PC-3 (cell line): ENCODE results near the gene TTC12.

Source experiments
- EZH2 ChIP-seq: fragments of 300-600 bp; sonication (generic); IDR thresholded peaks from one replicate; pipeline ENCODE4 v1.6.1; 2017; ENCODE audit warnings: antibody characterized with exemption, mild to moderate bottlenecking, low read length; ENCODE audit not compliant: unreplicated experiment
- TF ChIP-seq, protein P1 (sequence below): fragments of 300-600 bp; sonication (generic); conservative IDR thresholded peaks from 2 replicates; pipeline ENCODE4 v1.5.1; 2017; ENCODE audit warnings: antibody characterized with exemption, low read depth, mild to moderate bottlenecking, low read length

DNA sequence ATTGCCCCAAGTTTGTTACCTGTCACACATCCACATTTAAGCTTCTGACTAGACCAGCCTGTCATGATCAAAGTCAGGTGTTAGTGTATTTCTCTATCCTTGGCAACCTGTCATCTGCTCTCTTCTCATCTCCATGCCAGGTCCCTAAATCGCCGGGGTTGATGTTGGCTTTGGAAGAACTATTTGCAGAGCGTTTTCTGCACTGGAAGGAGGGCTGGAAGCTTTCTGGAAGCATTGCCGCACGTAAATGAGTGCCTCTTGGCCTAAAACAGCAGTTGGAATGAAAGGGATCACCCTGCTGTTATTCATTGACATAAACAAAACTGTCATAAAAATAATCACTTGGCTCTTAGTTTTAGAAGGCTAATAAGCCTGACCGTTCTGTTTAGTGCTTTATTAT is 1.4 kb downstream of the TTC12 start:
- TF ChIP-seq, protein P1, sequence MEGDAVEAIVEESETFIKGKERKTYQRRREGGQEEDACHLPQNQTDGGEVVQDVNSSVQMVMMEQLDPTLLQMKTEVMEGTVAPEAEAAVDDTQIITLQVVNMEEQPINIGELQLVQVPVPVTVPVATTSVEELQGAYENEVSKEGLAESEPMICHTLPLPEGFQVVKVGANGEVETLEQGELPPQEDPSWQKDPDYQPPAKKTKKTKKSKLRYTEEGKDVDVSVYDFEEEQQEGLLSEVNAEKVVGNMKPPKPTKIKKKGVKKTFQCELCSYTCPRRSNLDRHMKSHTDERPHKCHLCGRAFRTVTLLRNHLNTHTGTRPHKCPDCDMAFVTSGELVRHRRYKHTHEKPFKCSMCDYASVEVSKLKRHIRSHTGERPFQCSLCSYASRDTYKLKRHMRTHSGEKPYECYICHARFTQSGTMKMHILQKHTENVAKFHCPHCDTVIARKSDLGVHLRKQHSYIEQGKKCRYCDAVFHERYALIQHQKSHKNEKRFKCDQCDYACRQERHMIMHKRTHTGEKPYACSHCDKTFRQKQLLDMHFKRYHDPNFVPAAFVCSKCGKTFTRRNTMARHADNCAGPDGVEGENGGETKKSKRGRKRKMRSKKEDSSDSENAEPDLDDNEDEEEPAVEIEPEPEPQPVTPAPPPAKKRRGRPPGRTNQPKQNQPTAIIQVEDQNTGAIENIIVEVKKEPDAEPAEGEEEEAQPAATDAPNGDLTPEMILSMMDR, result no peak
- no peak for TF ChIP-seq EZH2
